Measurements from ENCODE around the gene ZNF25. TPM values are rescaled to one million over a fixed set of nuclear protein-coding genes. Genes with fewer than 3 reads are reported as not detected.

The ZNF25 gene
- total and polyA plus RNA-seq, 2 experiments from 2014 or later, result 0.23 to 0.76 TPM

DNA sequence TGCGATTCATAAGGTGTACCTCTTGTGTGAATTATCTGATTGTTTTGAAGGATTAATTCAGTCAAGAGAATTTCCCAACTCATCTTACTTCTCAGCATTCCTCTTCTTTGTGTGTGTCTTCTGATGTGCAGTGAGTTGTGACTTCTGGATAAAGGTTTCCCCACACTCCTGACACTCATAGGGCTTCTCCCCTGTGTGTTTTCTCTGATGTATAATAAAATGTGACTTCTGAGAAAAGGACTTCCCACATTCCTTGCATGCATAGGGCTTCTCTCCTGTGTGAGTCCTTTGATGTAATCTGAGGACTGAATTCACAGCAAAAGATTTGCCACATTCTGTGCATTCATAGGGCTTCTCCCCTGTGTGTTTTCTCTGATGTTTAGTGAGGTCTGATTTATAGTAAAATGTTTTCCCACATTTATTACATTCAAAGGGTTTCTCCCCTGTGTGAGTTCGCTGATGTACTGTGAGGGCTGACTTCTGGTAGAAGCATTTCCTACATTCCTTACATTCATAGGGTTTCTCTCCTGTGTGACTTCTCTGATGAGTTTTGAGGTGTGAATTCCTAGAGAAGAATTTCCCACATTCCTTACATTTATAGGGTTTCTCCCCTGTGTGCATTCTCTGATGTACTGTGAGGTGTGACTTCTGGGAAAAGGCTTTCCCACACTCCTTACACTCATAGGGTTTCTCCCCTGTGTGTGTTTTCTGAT, 24.2 kb downstream of the ZNF25 start:
- Histone ChIP-seq H3F3A (replicated peaks; ENCODE audit: low read depth) (no peaks in the 10 kb centered on the region), H3K27ac (ENCODE audit: low read depth) (no peak overlapping the region), H3K9me2 (ENCODE audit: insufficient read depth) (no peaks in the 10 kb centered on the region), H3K4me3 (no peak overlapping the region), H3K4me2 (no peak overlapping the region), H3K27me3 (ENCODE audit: insufficient read depth) (no peaks in the 10 kb centered on the region), H3K79me2 (replicated peaks; ENCODE audit: insufficient read depth) (no peaks in the 10 kb centered on the region), H3K36me3 (ENCODE audit: insufficient read depth) (no peaks in the 10 kb centered on the region; the same call in none of the 2 replicates), H4K20me1 (replicated peaks; ENCODE audit: insufficient read depth) (no peaks in the 10 kb centered on the region), H2AFZ (no peak overlapping the region), H3K4me1 (ENCODE audit: insufficient read depth) (no peaks in the 10 kb centered on the region)
- no peak overlapping the region for H3K27ac Mint-ChIP-seq
- no peak for TF ChIP-seq EZH2 (IDR thresholded peaks at IDR 0.05; ENCODE audit: low read depth, unreplicated experiment)
- TF ChIP-seq JUNB (IDR thresholded peaks at IDR 0.05; ENCODE audit: unreplicated experiment), result no peak
- TF ChIP-seq, protein P1, sequence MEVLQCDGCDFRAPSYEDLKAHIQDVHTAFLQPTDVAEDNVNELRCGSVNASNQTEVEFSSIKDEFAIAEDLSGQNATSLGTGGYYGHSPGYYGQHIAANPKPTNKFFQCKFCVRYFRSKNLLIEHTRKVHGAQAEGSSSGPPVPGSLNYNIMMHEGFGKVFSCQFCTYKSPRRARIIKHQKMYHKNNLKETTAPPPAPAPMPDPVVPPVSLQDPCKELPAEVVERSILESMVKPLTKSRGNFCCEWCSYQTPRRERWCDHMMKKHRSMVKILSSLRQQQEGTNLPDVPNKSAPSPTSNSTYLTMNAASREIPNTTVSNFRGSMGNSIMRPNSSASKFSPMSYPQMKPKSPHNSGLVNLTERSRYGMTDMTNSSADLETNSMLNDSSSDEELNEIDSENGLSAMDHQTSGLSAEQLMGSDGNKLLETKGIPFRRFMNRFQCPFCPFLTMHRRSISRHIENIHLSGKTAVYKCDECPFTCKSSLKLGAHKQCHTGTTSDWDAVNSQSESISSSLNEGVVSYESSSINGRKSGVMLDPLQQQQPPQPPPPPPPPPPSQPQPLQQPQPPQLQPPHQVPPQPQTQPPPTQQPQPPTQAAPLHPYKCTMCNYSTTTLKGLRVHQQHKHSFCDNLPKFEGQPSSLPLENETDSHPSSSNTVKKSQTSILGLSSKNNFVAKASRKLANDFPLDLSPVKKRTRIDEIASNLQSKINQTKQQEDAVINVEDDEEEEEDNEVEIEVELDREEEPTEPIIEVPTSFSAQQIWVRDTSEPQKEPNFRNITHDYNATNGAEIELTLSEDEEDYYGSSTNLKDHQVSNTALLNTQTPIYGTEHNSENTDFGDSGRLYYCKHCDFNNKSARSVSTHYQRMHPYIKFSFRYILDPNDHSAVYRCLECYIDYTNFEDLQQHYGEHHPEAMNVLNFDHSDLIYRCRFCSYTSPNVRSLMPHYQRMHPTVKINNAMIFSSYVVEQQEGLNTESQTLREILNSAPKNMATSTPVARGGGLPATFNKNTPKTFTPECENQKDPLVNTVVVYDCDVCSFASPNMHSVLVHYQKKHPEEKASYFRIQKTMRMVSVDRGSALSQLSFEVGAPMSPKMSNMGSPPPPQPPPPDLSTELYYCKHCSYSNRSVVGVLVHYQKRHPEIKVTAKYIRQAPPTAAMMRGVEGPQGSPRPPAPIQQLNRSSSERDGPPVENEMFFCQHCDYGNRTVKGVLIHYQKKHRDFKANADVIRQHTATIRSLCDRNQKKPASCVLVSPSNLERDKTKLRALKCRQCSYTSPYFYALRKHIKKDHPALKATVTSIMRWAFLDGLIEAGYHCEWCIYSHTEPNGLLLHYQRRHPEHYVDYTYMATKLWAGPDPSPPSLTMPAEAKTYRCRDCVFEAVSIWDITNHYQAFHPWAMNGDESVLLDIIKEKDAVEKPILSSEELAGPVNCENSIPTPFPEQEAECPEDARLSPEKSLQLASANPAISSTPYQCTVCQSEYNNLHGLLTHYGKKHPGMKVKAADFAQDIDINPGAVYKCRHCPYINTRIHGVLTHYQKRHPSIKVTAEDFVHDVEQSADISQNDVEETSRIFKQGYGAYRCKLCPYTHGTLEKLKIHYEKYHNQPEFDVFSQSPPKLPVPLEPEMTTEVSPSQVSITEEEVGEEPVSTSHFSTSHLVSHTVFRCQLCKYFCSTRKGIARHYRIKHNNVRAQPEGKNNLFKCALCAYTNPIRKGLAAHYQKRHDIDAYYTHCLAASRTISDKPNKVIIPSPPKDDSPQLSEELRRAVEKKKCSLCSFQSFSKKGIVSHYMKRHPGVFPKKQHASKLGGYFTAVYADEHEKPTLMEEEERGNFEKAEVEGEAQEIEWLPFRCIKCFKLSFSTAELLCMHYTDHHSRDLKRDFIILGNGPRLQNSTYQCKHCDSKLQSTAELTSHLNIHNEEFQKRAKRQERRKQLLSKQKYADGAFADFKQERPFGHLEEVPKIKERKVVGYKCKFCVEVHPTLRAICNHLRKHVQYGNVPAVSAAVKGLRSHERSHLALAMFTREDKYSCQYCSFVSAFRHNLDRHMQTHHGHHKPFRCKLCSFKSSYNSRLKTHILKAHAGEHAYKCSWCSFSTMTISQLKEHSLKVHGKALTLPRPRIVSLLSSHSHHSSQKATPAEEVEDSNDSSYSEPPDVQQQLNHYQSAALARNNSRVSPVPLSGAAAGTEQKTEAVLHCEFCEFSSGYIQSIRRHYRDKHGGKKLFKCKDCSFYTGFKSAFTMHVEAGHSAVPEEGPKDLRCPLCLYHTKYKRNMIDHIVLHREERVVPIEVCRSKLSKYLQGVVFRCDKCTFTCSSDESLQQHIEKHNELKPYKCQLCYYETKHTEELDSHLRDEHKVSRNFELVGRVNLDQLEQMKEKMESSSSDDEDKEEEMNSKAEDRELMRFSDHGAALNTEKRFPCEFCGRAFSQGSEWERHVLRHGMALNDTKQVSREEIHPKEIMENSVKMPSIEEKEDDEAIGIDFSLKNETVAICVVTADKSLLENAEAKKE (CRISPR knock-in tag; IDR thresholded peaks at IDR 0.05), result no peak
- TF ChIP-seq, protein P2, sequence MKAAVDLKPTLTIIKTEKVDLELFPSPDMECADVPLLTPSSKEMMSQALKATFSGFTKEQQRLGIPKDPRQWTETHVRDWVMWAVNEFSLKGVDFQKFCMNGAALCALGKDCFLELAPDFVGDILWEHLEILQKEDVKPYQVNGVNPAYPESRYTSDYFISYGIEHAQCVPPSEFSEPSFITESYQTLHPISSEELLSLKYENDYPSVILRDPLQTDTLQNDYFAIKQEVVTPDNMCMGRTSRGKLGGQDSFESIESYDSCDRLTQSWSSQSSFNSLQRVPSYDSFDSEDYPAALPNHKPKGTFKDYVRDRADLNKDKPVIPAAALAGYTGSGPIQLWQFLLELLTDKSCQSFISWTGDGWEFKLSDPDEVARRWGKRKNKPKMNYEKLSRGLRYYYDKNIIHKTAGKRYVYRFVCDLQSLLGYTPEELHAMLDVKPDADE (IDR thresholded peaks at IDR 0.05), result no peak
- TF ChIP-seq ZNF331 (CRISPR knock-in tag; IDR thresholded peaks at IDR 0.05; ENCODE audit: low read depth), result no peak
- TF ChIP-seq, protein P3, sequence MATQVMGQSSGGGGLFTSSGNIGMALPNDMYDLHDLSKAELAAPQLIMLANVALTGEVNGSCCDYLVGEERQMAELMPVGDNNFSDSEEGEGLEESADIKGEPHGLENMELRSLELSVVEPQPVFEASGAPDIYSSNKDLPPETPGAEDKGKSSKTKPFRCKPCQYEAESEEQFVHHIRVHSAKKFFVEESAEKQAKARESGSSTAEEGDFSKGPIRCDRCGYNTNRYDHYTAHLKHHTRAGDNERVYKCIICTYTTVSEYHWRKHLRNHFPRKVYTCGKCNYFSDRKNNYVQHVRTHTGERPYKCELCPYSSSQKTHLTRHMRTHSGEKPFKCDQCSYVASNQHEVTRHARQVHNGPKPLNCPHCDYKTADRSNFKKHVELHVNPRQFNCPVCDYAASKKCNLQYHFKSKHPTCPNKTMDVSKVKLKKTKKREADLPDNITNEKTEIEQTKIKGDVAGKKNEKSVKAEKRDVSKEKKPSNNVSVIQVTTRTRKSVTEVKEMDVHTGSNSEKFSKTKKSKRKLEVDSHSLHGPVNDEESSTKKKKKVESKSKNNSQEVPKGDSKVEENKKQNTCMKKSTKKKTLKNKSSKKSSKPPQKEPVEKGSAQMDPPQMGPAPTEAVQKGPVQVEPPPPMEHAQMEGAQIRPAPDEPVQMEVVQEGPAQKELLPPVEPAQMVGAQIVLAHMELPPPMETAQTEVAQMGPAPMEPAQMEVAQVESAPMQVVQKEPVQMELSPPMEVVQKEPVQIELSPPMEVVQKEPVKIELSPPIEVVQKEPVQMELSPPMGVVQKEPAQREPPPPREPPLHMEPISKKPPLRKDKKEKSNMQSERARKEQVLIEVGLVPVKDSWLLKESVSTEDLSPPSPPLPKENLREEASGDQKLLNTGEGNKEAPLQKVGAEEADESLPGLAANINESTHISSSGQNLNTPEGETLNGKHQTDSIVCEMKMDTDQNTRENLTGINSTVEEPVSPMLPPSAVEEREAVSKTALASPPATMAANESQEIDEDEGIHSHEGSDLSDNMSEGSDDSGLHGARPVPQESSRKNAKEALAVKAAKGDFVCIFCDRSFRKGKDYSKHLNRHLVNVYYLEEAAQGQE (IDR thresholded peaks at IDR 0.05; ENCODE audit: unreplicated experiment), result no peak
- TF ChIP-seq POLR2AphosphoS5 (IDR thresholded peaks at IDR 0.05; ENCODE audit: low read depth), result no peak
- TF ChIP-seq, protein P4, sequence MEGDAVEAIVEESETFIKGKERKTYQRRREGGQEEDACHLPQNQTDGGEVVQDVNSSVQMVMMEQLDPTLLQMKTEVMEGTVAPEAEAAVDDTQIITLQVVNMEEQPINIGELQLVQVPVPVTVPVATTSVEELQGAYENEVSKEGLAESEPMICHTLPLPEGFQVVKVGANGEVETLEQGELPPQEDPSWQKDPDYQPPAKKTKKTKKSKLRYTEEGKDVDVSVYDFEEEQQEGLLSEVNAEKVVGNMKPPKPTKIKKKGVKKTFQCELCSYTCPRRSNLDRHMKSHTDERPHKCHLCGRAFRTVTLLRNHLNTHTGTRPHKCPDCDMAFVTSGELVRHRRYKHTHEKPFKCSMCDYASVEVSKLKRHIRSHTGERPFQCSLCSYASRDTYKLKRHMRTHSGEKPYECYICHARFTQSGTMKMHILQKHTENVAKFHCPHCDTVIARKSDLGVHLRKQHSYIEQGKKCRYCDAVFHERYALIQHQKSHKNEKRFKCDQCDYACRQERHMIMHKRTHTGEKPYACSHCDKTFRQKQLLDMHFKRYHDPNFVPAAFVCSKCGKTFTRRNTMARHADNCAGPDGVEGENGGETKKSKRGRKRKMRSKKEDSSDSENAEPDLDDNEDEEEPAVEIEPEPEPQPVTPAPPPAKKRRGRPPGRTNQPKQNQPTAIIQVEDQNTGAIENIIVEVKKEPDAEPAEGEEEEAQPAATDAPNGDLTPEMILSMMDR (conservative IDR thresholded peaks at IDR 0.05; ENCODE audit: low read depth in 2 of 2), result no peak
- no peak for TF ChIP-seq EZH2phosphoT487 (IDR thresholded peaks at IDR 0.05; ENCODE audit: unreplicated experiment)
- no peak for TF ChIP-seq NANOG (IDR thresholded peaks at IDR 0.05; ENCODE audit: borderline replicate concordance)
- TF ChIP-seq STAT1 (IDR thresholded peaks at IDR 0.05; ENCODE audit: unreplicated experiment), result no peak
- no peak for TF ChIP-seq CREB1 (CRISPR knock-in tag; IDR thresholded peaks at IDR 0.05; ENCODE audit: low read depth)
- TF ChIP-seq ZNF114 (CRISPR knock-in tag; IDR thresholded peaks at IDR 0.05), result no peak
- H3K27me3 Mint-ChIP-seq (ENCODE audit: insufficient read depth, low read depth, poor library complexity), result no peaks in the 10 kb centered on the region
- no peak overlapping the region for H3K4me3 Mint-ChIP-seq
- H3K9me3 Mint-ChIP-seq, result peaks cover 98% of the 10 kb centered on the region
- no peaks in the 10 kb centered on the region for H3K4me1 Mint-ChIP-seq
- DNase-seq (ENCODE audit: low spot score) (no peak), ATAC-seq (no peak)
- H3K36me3 Mint-ChIP-seq (ENCODE audit: low read depth), result peaks cover 63% of the 10 kb centered on the region

Data from GM23338 (cell line).